Ectodermal cell (in vitro differentiated cells): ENCODE results near the gene SLC25A48.

ENCODE experiments used
- H3K27ac ChIP-seq: 2 replicates; pipeline ENCODE4 v1.7.0; 2013; ENCODE audit warnings: mild to moderate bottlenecking, low read depth, low read length; ENCODE audit not compliant: insufficient read depth, poor library complexity, severe bottlenecking
- H3K27me3 ChIP-seq: 2 replicates; pipeline ENCODE4 v1.7.0; 2013; ENCODE audit warnings: mild to moderate bottlenecking, low read length; ENCODE audit not compliant: insufficient read depth, control insufficient read depth, poor library complexity, severe bottlenecking
- H3K36me3 ChIP-seq: one replicate; pipeline ENCODE4 v1.7.0; 2013; ENCODE audit warnings: low read length; ENCODE audit not compliant: control insufficient read depth, insufficient read depth
- H3K4me1 ChIP-seq: one replicate; pipeline ENCODE4 v1.7.0; 2013; ENCODE audit warnings: low read length; ENCODE audit not compliant: control insufficient read depth, insufficient read depth
- H3K4me3 ChIP-seq: 2 replicates; pipeline ENCODE4 v1.7.0; 2013; ENCODE audit warnings: low read depth, low read length, control low read depth; ENCODE audit not compliant: insufficient read depth
- H3K9me3 ChIP-seq: 2 replicates; pipeline ENCODE4 v1.7.0; 2013; ENCODE audit warnings: mild to moderate bottlenecking, low read length, moderate library complexity; ENCODE audit not compliant: control insufficient read depth
- WGBS, 2 experiments: methylation state at CpG; one replicate each; pipeline ENCODE4 v1.1.7; 2013; ENCODE audit warnings: missing lambda C conversion rate in 2 of 2; 5-methylcytosine and 5-hydroxymethylcytosine counted together

The SLC25A48 gene

DNA sequence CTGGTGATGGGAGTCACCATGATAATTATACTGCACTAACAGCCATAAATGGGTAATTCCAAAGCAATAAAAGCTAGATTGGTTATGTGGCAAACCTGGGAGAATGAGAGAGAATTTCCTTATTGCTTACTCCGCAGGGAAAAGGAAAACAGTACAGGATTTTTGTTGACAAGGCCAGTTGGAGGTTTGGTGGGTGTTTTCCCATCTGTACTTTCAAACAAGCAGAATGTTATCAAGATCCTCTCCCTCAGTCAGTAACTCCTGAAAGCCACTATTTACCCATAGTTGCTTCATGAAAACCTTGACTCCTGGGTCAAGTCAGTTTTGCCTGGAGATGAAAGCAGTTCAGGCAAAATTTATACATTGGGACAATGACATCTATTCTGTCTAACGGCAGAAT is 34.8 kb downstream of the SLC25A48 start:
- Histone ChIP-seq H3K36me3 (no peaks in the 10 kb centered on the region), H3K27me3 (no peaks in the 10 kb centered on the region), H3K9me3 (no peaks in the 10 kb centered on the region), H3K27ac (no peak overlapping the region), H3K4me1 (no peaks in the 10 kb centered on the region), H3K4me3 (no peak overlapping the region)
- WGBS, 2 experiments: 90 to 91% methylated on average over 2 of the region's 2 CpGs

DNA sequence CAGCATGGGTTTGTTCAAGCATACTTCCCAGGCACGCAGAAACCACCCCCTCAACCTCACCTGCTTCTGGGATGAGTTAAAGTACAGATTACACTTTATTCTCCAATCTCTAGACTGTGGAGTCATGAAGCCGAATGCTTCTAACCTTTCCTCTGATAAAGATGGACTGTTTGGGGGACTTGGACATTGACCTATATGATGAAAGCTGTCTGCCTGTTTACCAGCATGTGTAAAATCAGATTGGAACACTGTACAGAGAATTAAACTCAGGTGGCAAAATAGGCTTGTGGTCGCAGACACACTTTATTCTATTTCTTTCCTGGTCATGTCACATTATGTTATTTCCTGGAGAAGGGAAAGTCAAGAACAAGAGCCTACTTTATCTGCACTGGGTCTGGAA is 35.5 kb downstream of the SLC25A48 start:
- H3K4me1 ChIP-seq: no peaks in the 10 kb centered on the region
- H3K27me3 ChIP-seq: no peaks in the 10 kb centered on the region
- no peaks in the 10 kb centered on the region for H3K9me3 ChIP-seq
- H3K27ac ChIP-seq: no peak overlapping the region
- no peak overlapping the region for H3K4me3 ChIP-seq
- H3K36me3 ChIP-seq: no peaks in the 10 kb centered on the region
- WGBS, 2 experiments: 62 to 63% methylated on average over 3 of the region's 3 CpGs

DNA sequence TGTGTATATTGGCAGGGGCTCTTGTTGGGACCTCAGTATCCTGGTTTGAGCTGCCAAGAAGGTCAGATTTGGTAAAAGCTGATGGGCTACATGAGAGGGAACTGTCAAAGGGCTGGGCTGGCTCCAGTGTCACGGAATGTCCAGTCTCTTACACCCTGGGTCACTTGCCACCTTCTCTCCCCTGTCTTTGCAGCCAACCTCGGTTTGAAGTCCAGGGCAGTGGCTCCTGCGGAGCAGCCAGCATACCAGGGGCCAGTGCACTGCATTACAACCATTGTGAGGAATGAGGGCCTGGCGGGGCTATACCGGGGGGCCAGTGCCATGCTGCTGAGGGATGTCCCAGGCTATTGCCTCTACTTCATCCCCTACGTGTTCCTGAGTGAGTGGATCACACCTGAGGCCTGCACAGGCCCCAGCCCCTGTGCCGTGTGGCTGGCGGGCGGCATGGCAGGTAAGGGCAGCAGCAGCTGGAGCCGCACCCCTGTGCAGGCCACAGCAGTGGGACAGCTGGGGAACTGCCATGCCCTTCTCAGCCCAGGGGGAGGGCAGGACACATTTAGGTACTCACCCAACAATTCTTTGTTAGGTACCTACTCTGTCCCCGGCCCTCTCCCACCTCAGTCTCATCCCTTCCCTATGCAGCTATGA is 36.9 kb downstream of the SLC25A48 start:
- H3K9me3 ChIP-seq: no peaks in the 10 kb centered on the region
- H3K4me3 ChIP-seq: no peak overlapping the region
- 77 to 80% methylated on average over 11 of the region's 11 CpGs for WGBS, 2 experiments
- H3K4me1 ChIP-seq: no peaks in the 10 kb centered on the region
- no peaks in the 10 kb centered on the region for H3K36me3 ChIP-seq
- H3K27me3 ChIP-seq: no peaks in the 10 kb centered on the region
- H3K27ac ChIP-seq: no peak overlapping the region

DNA sequence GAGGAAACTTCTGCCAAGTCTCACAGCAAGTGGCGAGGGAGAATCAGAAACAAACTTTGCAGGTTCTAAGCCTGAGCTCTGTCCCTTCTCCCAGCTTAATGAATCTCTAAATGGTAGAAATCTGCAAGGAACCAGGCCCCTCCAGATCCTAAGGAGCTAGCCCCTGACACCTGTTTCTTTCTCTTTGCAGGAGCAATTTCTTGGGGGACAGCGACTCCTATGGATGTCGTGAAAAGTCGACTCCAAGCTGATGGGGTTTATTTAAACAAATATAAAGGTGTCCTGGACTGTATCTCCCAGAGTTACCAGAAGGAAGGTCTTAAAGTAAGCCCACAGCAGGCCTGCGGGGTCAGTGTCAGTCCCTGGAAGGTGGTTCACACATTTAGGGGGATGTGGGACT is 39.4 kb downstream of the SLC25A48 start:
- no peak overlapping the region for H3K27ac ChIP-seq
- WGBS, 2 experiments: 89 to 92% methylated on average over 5 of the region's 5 CpGs
- no peaks in the 10 kb centered on the region for H3K36me3 ChIP-seq
- H3K4me1 ChIP-seq: no peaks in the 10 kb centered on the region
- no peak overlapping the region for H3K4me3 ChIP-seq
- no peaks in the 10 kb centered on the region for H3K9me3 ChIP-seq
- no peaks in the 10 kb centered on the region for H3K27me3 ChIP-seq

DNA sequence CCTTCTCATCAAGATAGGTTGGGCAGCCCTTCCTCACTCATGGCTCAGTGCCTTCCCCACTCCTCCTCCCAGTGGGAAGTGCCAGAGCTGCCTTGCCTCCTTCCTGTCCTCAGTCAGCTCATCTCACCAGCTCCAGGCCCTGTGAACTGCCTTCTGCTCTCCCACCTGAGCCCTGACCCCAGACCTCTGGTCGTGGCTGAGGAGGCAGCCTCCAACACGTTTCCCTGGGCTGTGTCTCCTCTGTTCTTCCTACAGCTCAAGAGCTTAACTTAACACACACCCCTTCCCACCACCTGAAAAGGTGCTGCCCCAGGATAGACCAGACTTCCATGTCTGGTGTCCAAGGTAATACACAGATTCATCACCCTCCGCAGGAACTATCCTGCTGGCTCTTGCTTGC is 40.0 kb downstream of the SLC25A48 start:
- no peaks in the 10 kb centered on the region for H3K9me3 ChIP-seq
- no peaks in the 10 kb centered on the region for H3K27me3 ChIP-seq
- no peaks in the 10 kb centered on the region for H3K4me1 ChIP-seq
- no peak overlapping the region for H3K27ac ChIP-seq
- whole genome bisulfite sequencing, 2 experiments: 82 to 89% methylated on average over 3 of the region's 3 CpGs
- H3K36me3 ChIP-seq: no peaks in the 10 kb centered on the region
- H3K4me3 ChIP-seq: no peak overlapping the region

DNA sequence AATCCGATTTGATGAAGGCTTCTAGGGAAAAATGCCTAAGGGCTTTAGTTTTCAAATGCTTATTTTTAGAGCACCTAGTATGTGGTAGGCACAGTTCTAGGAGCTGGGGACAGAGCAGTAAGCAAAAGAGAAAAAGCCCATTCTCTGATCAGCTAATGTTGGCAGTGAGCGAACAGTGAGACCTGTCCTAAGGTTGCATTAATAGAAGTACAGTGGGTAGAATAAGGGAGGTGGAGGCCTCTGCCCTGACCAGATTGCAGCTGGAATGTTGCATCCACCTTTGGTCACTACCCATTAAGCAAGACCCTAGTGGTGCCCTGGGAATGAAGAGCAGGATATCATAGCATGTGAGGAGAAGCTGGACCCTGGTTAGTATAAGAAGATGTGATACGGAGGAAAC is 41.1 kb downstream of the SLC25A48 start:
- Histone ChIP-seq H3K9me3 (no peaks in the 10 kb centered on the region), H3K36me3 (no peaks in the 10 kb centered on the region), H3K27ac (no peak overlapping the region), H3K4me3 (no peak overlapping the region), H3K4me1 (no peaks in the 10 kb centered on the region), H3K27me3 (no peaks in the 10 kb centered on the region)
- WGBS, 2 experiments: 95 to 98% methylated on average over 2 to 3 of the region's 3 CpGs

DNA sequence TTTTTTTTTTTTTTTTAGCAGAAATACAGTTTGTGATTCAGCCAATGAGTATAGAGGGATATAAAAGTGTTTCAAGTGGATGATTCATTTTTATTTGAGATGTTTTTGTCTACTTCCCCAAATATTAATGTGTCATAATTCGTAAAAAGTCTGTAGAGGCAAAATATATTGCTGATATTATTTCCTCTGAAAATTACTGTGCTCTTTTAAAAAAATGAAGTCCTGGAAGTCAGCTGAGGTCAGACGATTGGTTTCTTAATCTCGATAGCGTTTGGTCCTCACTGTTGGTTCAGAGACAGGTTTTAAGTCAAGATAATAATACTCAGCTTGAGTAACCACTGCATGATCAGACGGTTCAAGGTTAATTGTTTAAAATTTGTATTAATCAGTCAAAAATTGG is 41.7 kb downstream of the SLC25A48 start:
- H3K9me3 ChIP-seq: no peaks in the 10 kb centered on the region
- no peak overlapping the region for H3K4me3 ChIP-seq
- no peaks in the 10 kb centered on the region for H3K4me1 ChIP-seq
- 95% methylated on average over 4 to 5 of the region's 5 CpGs for WGBS, 2 experiments
- H3K36me3 ChIP-seq: no peaks in the 10 kb centered on the region
- H3K27ac ChIP-seq: no peak overlapping the region
- no peaks in the 10 kb centered on the region for H3K27me3 ChIP-seq

DNA sequence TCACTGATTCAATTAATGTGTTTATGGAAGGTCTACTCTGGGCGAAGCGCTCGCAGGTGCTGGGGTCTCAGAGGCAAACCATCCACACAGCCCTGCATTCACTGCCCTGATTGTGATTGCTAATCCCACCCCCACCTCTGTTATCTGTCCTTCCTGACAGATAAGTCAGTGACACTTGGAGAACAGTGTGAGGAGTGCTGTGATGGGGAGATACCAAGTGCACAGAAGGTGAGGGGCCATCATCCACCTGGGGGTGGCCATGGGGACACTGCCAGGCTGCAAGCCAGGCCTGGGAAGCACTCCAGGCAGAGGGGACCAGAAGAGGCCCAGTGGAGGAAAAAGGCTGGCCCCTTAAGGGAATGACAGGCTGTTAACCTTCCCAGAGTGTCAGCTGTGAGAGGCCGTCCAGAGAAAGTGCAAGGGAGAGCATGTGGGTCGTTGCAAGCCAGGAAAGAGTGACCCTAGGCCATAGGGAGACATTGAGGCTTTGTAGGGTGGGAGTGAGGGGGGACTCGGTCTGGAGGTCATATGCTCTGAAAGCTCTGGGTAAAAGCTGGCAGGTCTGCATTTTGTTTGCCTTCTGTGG is 43.2 kb downstream of the SLC25A48 start:
- H3K9me3 ChIP-seq: no peaks in the 10 kb centered on the region
- 87 to 88% methylated on average over 6 of the region's 6 CpGs for WGBS, 2 experiments
- no peak overlapping the region for H3K27ac ChIP-seq
- H3K36me3 ChIP-seq: no peaks in the 10 kb centered on the region
- H3K27me3 ChIP-seq: no peaks in the 10 kb centered on the region
- no peaks in the 10 kb centered on the region for H3K4me1 ChIP-seq
- no peak overlapping the region for H3K4me3 ChIP-seq

DNA sequence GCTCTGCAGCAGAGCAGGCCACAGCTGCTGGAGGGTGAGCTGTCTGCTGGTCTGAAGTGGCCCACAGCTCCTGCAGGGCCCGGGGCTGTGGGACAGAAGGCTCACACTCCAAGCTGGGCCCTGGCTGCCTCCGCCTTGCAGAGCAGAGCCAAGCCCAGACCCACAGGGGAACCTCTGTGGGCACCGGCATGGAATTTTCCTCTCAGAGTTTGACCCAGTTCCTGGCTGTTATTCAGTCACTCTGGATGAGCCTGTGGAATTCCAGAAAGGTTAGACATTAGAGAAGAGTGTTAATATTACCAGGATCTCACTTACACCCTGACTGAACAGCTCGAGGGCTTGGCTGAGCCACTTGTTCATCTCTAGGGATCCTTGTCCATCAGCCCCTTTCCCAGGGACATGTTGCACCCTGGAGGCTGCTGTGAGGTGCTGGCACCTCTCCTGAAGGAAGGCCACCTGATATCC is 43.7 kb downstream of the SLC25A48 start:
- H3K4me3 ChIP-seq: no peak overlapping the region
- no peaks in the 10 kb centered on the region for H3K27me3 ChIP-seq
- 93 to 94% methylated on average over 4 of the region's 4 CpGs for WGBS, 2 experiments
- H3K36me3 ChIP-seq: no peaks in the 10 kb centered on the region
- no peaks in the 10 kb centered on the region for H3K9me3 ChIP-seq
- no peaks in the 10 kb centered on the region for H3K4me1 ChIP-seq
- no peak overlapping the region for H3K27ac ChIP-seq

DNA sequence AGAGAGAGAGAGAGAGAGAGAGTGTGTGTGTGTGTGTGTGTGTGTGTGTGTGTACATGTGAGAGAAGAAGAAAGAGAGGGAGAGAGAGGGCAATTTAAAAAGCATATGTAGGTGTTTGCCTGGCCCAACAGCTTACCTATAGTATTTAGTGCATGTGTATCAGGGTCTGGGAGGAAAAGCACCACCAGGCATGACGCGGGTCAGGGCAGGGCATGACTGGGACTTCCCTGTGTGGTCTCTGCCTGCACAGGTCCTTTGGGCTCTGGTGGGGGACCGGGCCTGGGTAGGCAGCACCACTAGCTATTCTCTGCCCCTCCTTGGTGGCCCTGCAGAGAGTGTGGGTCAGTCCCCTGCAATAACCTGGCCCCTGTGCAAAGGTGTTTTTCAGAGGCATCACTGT is 45.1 kb downstream of the SLC25A48 start:
- Histone ChIP-seq H3K27ac (no peak overlapping the region), H3K27me3 (no peaks in the 10 kb centered on the region), H3K9me3 (no peaks in the 10 kb centered on the region), H3K4me3 (no peak overlapping the region), H3K4me1 (no peaks in the 10 kb centered on the region), H3K36me3 (no peaks in the 10 kb centered on the region)
- 87 to 94% methylated on average over 3 of the region's 3 CpGs for WGBS, 2 experiments
